Liver (tissue), 3 donors: ENCODE results near the gene APBA2.

Source experiments
- CTCF ChIP-seq: fragments of 150-350 bp; IDR thresholded peaks from 2 replicates; pipeline ENCODE4 v1.5.1; 2017; ENCODE audit warnings: improper control_type of control experiment, low read depth, low read length; ENCODE audit not compliant: missing input control
- EGR1 ChIP-seq, 2 donors: IDR thresholded peaks; 2 replicates each; pipeline ENCODE4 v1.6.1; 2016 to 2018; ENCODE audit warnings: antibody characterized with exemption in 2 of 2, low read depth in 2 of 2
- FOXA1 ChIP-seq: IDR thresholded peaks from 2 replicates; pipeline ENCODE4 v1.6.1; 2016; ENCODE audit warnings: antibody characterized with exemption
- FOXA2 ChIP-seq: IDR thresholded peaks from 2 replicates; pipeline ENCODE4 v1.6.1; 2016; ENCODE audit warnings: antibody characterized with exemption
- GABPA ChIP-seq, 2 donors: IDR thresholded peaks in 1 of 2; conservative IDR thresholded peaks in 1 of 2; 2 replicates each; pipeline ENCODE4 v1.6.1; 2016; ENCODE audit warnings: antibody characterized with exemption in 2 of 2, mild to moderate bottlenecking in 1 of 2, moderate library complexity in 1 of 2
- MAX ChIP-seq: IDR thresholded peaks from 2 replicates; pipeline ENCODE4 v1.6.1; 2016; ENCODE audit warnings: antibody characterized with exemption
- RAD21 ChIP-seq, 2 donors: IDR thresholded peaks; 2 replicates each; pipeline ENCODE4 v1.6.1; 2016; ENCODE audit warnings: antibody characterized with exemption in 2 of 2, mild to moderate bottlenecking in 2 of 2
- REST ChIP-seq: IDR thresholded peaks from 2 replicates; pipeline ENCODE4 v1.6.1; 2016; ENCODE audit warnings: antibody characterized with exemption, mild to moderate bottlenecking
- RXRA ChIP-seq, 2 donors: IDR thresholded peaks; 2 replicates each; pipeline ENCODE4 v1.6.1; 2017 to 2018; ENCODE audit warnings: antibody characterized with exemption in 2 of 2, mild to moderate bottlenecking in 1 of 2
- SP1 ChIP-seq: IDR thresholded peaks from 2 replicates; pipeline ENCODE4 v1.6.1; 2018; ENCODE audit warnings: antibody characterized with exemption, mild to moderate bottlenecking
- TAF1 ChIP-seq: conservative IDR thresholded peaks from 2 replicates; pipeline ENCODE4 v1.6.1; 2016; ENCODE audit warnings: antibody characterized with exemption, mild to moderate bottlenecking
- ZBTB33 ChIP-seq: IDR thresholded peaks from 2 replicates; pipeline ENCODE4 v1.6.1; 2016; ENCODE audit warnings: antibody characterized with exemption
- donor health status: healthy.
- donor health status: healthy.

- TF ChIP-seq CTCF (no peak), MAX (no peak), FOXA1 (no peak), REST (no peak), SP1 (no peak), TAF1 (no peak), RXRA (IDR thresholded peaks at IDR 0.05) (no peak), GABPA (IDR thresholded peaks at IDR 0.05 in 1 of 2, conservative IDR thresholded peaks at IDR 0.05 in 1 of 2) (no peak), EGR1 (IDR thresholded peaks at IDR 0.05; ENCODE audit: low read depth in 2 of 2) (no peak), FOXA2 (no peak), RAD21 (IDR thresholded peaks at IDR 0.05) (no peak), ZBTB33 (no peak)
Measured at GRCh38 chr15:29117778-29118177, 232.0 kb downstream of the APBA2 start.
